Osteoblast (primary cell): ENCODE measurements around the gene PDX1. TPM values are rescaled to one million over a fixed set of nuclear protein-coding genes. Genes with fewer than 3 reads are reported as not detected.

Experiments
- DNase-seq: peaks from one replicate; pipeline ENCODE4 v3.0.0; 2011; ENCODE audit warnings: low spot score, mixed read lengths; ENCODE audit not compliant: insufficient read length; ENCODE audit errors: missing footprints
- H2AFZ ChIP-seq: 2 replicates; pipeline ENCODE4 v1.6.0; 2011; ENCODE audit warnings: mild to moderate bottlenecking, low read length
- H3K27ac ChIP-seq: 2 replicates; pipeline ENCODE4 v1.5.1; 2011; ENCODE audit warnings: mild to moderate bottlenecking, low read depth, low read length, moderate library complexity
- H3K27me3 ChIP-seq: 2 replicates; pipeline ENCODE4 v1.6.0; 2012; ENCODE audit warnings: mild to moderate bottlenecking, control low read depth, inconsistent platforms, low read length, moderate library complexity; ENCODE audit not compliant: insufficient read depth
- H3K36me3 ChIP-seq: 2 replicates; pipeline ENCODE4 v1.5.1; 2011; ENCODE audit warnings: mild to moderate bottlenecking, low read length, control low read depth, moderate library complexity; ENCODE audit not compliant: insufficient read depth
- H3K4me1 ChIP-seq: 2 replicates; pipeline ENCODE4 v1.5.1; 2011; ENCODE audit warnings: mild to moderate bottlenecking, low read length, control low read depth, moderate library complexity; ENCODE audit not compliant: insufficient read depth
- H3K4me2 ChIP-seq: 2 replicates; pipeline ENCODE4 v1.6.0; 2011; ENCODE audit warnings: mild to moderate bottlenecking, low read length; ENCODE audit not compliant: insufficient read depth
- H3K4me3 ChIP-seq: fragments of 200-600 bp; sonication (generic); 3 replicates; pipeline ENCODE4 v1.5.1; 2012; ENCODE audit warnings: mild to moderate bottlenecking, low read length, inconsistent platforms; ENCODE audit not compliant: insufficient read depth
- H3K79me2 ChIP-seq: 2 replicates; pipeline ENCODE4 v1.6.0; 2012; ENCODE audit warnings: mild to moderate bottlenecking, low read length, control low read depth, inconsistent platforms; ENCODE audit not compliant: insufficient read depth
- H3K9me3 ChIP-seq: 2 replicates; pipeline ENCODE4 v1.5.1; 2011; ENCODE audit warnings: low read depth, low read length, control low read depth
- H4K20me1 ChIP-seq: 2 replicates; pipeline ENCODE4 v1.6.0; 2012; ENCODE audit warnings: mild to moderate bottlenecking, low read length, control low read depth; ENCODE audit not compliant: insufficient read depth
- total RNA-seq: library from RNA; depleted of rRNA; stranded (reverse); fragments of >200 nt; gene quantifications from 2 replicates; pipeline ENCODE4 v1.2.3, GENCODE V29; 2012
- TF ChIP-seq, protein P1 (sequence below): IDR thresholded peaks from 2 replicates; pipeline ENCODE4 v1.5.1; 2011; ENCODE audit warnings: mild to moderate bottlenecking, low read depth, low read length, moderate library complexity; ENCODE audit errors: extremely low read depth

PDX1 gene
- total RNA-seq, 1 donor: not detected

DNA sequence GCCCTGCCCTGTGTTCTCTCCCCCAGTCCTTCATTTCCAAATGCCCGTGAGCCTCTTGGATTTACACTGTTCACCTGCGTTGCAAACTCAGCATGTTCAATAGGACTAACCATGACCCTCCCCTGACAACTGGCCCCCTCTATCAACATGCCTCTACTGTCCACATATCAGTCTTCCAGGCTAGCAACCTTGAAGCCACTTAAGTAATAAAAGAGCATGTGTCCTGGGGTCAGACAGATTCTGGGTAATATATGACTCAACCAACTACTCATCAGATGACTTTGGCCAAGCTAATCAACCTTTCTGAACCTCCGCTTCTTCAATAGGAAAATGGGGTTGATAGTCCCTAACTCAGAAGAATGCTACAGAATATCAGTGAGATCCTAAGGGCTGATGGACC, 15.1 kb upstream of the PDX1 start:
- no peak overlapping the region for H3K4me3 ChIP-seq
- no peak for DNase-seq
- no peaks in the 10 kb centered on the region for H3K4me1 ChIP-seq
- H3K27ac ChIP-seq: no peak overlapping the region
- TF ChIP-seq, protein P1, sequence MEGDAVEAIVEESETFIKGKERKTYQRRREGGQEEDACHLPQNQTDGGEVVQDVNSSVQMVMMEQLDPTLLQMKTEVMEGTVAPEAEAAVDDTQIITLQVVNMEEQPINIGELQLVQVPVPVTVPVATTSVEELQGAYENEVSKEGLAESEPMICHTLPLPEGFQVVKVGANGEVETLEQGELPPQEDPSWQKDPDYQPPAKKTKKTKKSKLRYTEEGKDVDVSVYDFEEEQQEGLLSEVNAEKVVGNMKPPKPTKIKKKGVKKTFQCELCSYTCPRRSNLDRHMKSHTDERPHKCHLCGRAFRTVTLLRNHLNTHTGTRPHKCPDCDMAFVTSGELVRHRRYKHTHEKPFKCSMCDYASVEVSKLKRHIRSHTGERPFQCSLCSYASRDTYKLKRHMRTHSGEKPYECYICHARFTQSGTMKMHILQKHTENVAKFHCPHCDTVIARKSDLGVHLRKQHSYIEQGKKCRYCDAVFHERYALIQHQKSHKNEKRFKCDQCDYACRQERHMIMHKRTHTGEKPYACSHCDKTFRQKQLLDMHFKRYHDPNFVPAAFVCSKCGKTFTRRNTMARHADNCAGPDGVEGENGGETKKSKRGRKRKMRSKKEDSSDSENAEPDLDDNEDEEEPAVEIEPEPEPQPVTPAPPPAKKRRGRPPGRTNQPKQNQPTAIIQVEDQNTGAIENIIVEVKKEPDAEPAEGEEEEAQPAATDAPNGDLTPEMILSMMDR: no peak
- H4K20me1 ChIP-seq: no peaks in the 10 kb centered on the region
- no peaks in the 10 kb centered on the region for H3K9me3 ChIP-seq
- no peaks in the 10 kb centered on the region for H3K36me3 ChIP-seq
- H3K27me3 ChIP-seq: peaks cover 3% of the 10 kb centered on the region
- H2AFZ ChIP-seq: no peak overlapping the region
- H3K79me2 ChIP-seq: no peaks in the 10 kb centered on the region
- H3K4me2 ChIP-seq: no peak overlapping the region

DNA sequence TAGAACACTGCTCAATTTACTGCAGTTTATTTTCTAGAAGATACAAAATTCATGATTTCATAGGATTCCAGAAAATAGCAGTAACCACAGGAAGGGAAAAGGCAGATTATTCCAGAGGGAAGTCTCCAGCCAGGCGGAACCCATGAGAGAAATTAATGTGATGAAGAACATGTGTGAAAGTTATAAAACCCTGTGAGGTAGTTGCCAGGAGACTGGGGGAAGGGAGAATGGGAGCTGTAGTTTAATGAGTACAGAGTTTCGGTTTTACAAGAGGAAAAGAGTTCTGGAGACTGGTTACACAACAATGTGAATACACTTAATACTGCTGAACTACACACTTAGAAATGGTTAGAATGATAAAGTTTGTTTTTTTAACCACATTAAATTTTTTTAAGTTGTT, 14.2 kb upstream of the PDX1 start:
- H3K79me2 ChIP-seq: no peaks in the 10 kb centered on the region
- H3K4me1 ChIP-seq: no peaks in the 10 kb centered on the region
- H3K9me3 ChIP-seq: no peaks in the 10 kb centered on the region
- H3K27me3 ChIP-seq: peaks cover 3% of the 10 kb centered on the region
- H3K36me3 ChIP-seq: no peaks in the 10 kb centered on the region
- H4K20me1 ChIP-seq: no peaks in the 10 kb centered on the region
- no peak for DNase-seq
- no peak overlapping the region for H2AFZ ChIP-seq
- TF ChIP-seq, protein P1: no peak
- no peak overlapping the region for H3K4me3 ChIP-seq
- H3K27ac ChIP-seq: no peak overlapping the region
- no peak overlapping the region for H3K4me2 ChIP-seq

DNA sequence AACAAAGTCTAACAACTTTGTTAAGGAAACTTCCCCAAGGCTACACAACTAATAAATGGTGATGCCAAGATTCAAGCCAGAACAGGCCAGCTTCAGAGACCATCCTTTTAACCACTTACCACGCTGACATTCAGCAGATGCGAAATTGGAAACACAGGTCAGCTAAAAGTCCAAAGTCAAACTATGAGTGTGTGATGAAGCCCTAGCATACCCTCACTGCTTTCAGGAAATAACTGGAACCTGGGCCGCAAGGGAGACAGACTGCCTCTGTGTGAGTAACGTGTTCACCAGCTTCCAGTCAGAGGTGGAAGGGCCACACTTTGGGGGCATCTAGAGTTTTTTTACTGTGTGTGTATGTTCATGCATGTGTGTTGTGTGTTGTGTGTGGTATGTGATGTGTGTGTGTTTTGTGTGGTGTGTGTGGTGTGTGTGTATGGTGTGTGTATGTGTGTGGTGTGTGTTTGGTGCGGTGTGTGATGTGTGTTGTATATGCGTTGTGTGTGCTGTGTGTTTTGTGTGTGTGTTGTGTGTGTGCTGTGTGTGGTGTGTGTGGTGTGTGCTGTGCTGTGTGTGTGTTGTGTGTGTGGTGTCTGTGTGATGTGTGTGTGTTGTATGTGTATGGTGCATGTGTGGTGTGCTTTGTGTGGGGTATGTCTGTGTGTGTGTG, 12.5 kb upstream of the PDX1 start:
- Histone ChIP-seq H3K36me3 (no peaks in the 10 kb centered on the region), H3K4me2 (no peak overlapping the region), H3K27ac (no peak overlapping the region), H3K9me3 (no peaks in the 10 kb centered on the region), H3K27me3 (no peaks in the 10 kb centered on the region), H3K4me3 (no peak overlapping the region), H2AFZ (no peak overlapping the region), H3K79me2 (no peaks in the 10 kb centered on the region), H4K20me1 (no peaks in the 10 kb centered on the region), H3K4me1 (no peaks in the 10 kb centered on the region)
- TF ChIP-seq, protein P1: no peak
- DNase-seq: no peak

DNA sequence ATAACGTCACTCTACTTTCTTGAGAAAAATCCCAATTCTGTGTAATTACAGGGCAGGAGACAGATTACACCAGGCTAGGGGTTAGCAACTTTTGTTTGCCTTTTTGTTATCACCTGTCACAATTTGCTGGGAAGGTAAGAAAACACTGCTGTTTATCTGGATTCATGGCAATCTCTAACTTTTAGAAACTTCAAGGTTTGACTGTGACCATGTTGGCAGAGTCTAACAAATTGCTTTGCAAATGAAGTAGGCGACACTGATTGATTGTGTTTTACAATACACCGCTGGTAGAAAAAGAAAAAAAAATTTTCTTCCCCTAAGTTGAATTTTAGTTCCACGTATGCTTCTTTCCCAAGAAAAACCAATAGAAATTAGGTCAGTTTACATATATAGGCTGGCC, 10.4 kb upstream of the PDX1 start:
- Histone ChIP-seq H4K20me1 (no peaks in the 10 kb centered on the region), H2AFZ (no peak overlapping the region), H3K27ac (no peak overlapping the region), H3K4me1 (no peaks in the 10 kb centered on the region), H3K4me2 (no peak overlapping the region), H3K4me3 (no peak overlapping the region), H3K36me3 (no peaks in the 10 kb centered on the region), H3K79me2 (no peaks in the 10 kb centered on the region), H3K27me3 (peaks cover 6% of the 10 kb centered on the region), H3K9me3 (no peaks in the 10 kb centered on the region)
- TF ChIP-seq, protein P1: no peak
- no peak for DNase-seq
